Testis (tissue), 3 donors: ENCODE measurements around the gene HNMT. TPM values are rescaled to one million over a fixed set of nuclear protein-coding genes. Genes with fewer than 3 reads are reported as not detected.

Source experiments
- DNase-seq: peaks from one replicate; pipeline ENCODE4 v3.0.0-alpha.2; 2019
- H3K27ac ChIP-seq, 2 donors: fragments of 200-600 bp; sonication (generic); one replicate each; pipeline ENCODE4 v1.5.1; 2019
- H3K27me3 ChIP-seq: fragments of 200-600 bp; sonication (generic); one replicate; pipeline ENCODE4 v1.5.1; 2019
- H3K36me3 ChIP-seq: fragments of 200-600 bp; sonication (generic); one replicate; pipeline ENCODE4 v1.5.1; 2017; ENCODE audit warnings: low read depth; ENCODE audit errors: missing control alignments
- H3K4me1 ChIP-seq: fragments of 200-600 bp; sonication (generic); one replicate; pipeline ENCODE4 v1.5.1; 2019
- H3K4me3 ChIP-seq, 2 donors: fragments of 200-600 bp; sonication (generic); one replicate each; pipeline ENCODE4 v1.5.1; 2017 to 2019
- H3K9me3 ChIP-seq: fragments of 200-600 bp; sonication (generic); one replicate; pipeline ENCODE4 v1.5.1; 2017
- CTCF ChIP-seq, 3 experiments: fragments of 450-650 bp in 2 of 3; fragments of 200-600 bp in 1 of 3; sonication (generic) in 1 of 3; IDR thresholded peaks; one replicate each; pipeline ENCODE4 v1.5.1; 2016 to 2019; ENCODE audit warnings: antibody characterized with exemption in 3 of 3, mild to moderate bottlenecking in 2 of 3, moderate library complexity in 1 of 3
- POLR2A ChIP-seq: fragments of 450-650 bp; IDR thresholded peaks from one replicate; pipeline ENCODE4 v1.6.1; 2017; ENCODE audit warnings: antibody characterized with exemption, mild to moderate bottlenecking, moderate library complexity
- WGBS, 2 donors: methylation state at CpG; one replicate each; pipeline ENCODE4 v1.1.5; 2018; 5-methylcytosine and 5-hydroxymethylcytosine counted together
- intact Hi-C: fragments of 100-400 bp; cut with DNase I; formaldehyde crosslinking; loops from one replicate; pipeline ENCODE4 v1.15.1; 2023; ENCODE audit warnings: low total_unique reads
- polyA plus RNA-seq: library from polyadenylated mRNA; stranded (reverse); fragments of 350-450 nt; fragmentation: Illumina TruSeq; extraction: RNeasy Lipid Tissue Mini Kit (QIAGEN cat#74804); gene quantifications from one replicate; pipeline ENCODE4 v1.2.3, GENCODE V29; 2014; ENCODE audit warnings: low read depth, low replicate concordance; ENCODE audit not compliant: insufficient read depth
- total RNA-seq, 2 donors: library from RNA; depleted of rRNA; stranded (reverse); fragments of >200 nt; gene quantifications; one replicate each; pipeline ENCODE4 v1.2.3, GENCODE V29; 2016

HNMT gene
- total and polyA plus RNA-seq, 3 donors from 2014 or later: 13.6 to 20.8 (median 15.7) TPM

DNA sequence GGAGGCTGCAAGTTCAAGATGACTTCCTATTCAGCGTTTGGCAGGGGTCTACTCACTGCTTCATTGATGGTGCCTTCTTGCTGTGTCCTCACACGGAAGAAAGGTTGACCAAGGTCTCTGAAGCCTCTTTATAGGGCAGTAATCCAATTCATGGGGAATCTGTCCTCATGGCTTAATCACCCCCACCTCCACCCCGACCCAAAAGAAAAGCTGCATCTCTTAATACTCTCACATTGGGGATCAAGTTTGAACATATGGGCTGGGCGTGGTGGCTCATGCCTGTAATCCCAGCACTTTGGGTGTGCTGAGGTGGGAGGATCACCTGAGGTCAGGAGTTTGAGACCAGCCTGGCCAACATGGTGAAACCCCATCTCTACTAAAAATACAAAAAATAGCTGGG lies 36.4 kb upstream of the HNMT start:
- Histone ChIP-seq H3K4me1 (no peaks in the 10 kb centered on the region), H3K27ac (no peak overlapping the region), H3K27me3 (no peaks in the 10 kb centered on the region), H3K4me3 (no peak overlapping the region), H3K36me3 (no peaks in the 10 kb centered on the region), H3K9me3 (no peaks in the 10 kb centered on the region)
- intact Hi-C loops: no loop called here
- no peak for TF ChIP-seq CTCF (IDR thresholded peaks at IDR 0.05)
- no peak for TF ChIP-seq POLR2A
- no peak for DNase-seq
- WGBS, 2 donors: 85 to 94% methylated on average over 4 of the region's 4 CpGs

GRCh38 chr2:137928547-137929518 lies 35.4 kb upstream of the HNMT start:
- Histone ChIP-seq H3K4me3 (no peak overlapping the region), H3K36me3 (no peaks in the 10 kb centered on the region), H3K4me1 (no peaks in the 10 kb centered on the region), H3K9me3 (no peaks in the 10 kb centered on the region), H3K27me3 (no peaks in the 10 kb centered on the region), H3K27ac (no peak overlapping the region)
- intact Hi-C loops: no loop called here
- no peak for TF ChIP-seq POLR2A
- no peak for TF ChIP-seq CTCF (IDR thresholded peaks at IDR 0.05)
- 73 to 80% methylated on average over 4 of the region's 4 CpGs for WGBS, 2 donors
- no peak for DNase-seq

DNA sequence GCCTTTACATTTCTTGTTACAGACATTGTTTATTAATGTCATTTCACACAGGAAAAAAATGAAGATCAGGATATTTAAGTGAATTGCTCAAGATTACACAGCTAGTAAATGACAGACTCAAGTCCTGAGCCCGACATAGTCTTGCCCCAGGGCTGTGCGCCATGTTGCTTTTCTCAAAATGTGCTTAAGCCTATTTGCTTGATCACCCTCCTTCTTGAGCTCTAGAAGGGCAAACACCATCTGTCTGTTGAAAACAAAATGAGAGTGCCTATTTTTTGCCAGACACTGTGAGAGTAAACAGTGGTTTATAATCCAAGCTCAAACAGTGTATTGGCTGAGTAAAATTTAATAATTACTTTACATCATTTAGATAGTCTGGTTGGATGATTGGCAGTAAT lies 34.8 kb upstream of the HNMT start:
- H3K9me3 ChIP-seq: no peaks in the 10 kb centered on the region
- H3K4me3 ChIP-seq: no peak overlapping the region
- H3K4me1 ChIP-seq: no peaks in the 10 kb centered on the region
- no peaks in the 10 kb centered on the region for H3K36me3 ChIP-seq
- WGBS, 2 donors: 70 to 77% methylated on average over 2 of the region's 2 CpGs
- no peak for TF ChIP-seq CTCF (IDR thresholded peaks at IDR 0.05)
- no peak for TF ChIP-seq POLR2A
- H3K27ac ChIP-seq: no peak overlapping the region
- DNase-seq: no peak
- intact Hi-C loops: no loop called here
- H3K27me3 ChIP-seq: no peaks in the 10 kb centered on the region

DNA sequence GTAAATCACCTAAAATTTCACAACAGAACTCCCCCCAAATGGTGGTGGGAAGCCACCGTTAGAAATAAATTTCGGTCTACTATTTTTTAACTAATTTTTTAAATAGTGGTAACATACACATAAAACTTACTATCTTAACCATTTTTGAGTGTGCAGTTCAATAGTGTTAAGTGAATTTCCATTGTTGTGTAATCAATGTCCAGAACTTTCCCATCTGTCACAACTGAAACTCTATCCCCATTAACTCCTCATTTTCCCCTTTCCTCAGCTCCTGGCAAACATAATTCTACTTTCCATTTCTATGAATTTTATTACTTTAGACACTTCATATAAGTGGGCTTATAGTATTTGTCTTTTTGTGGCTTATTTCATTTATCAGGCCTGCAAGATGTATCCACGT lies 34.1 kb upstream of the HNMT start:
- Histone ChIP-seq H3K27ac (no peak overlapping the region), H3K4me3 (no peak overlapping the region), H3K36me3 (no peaks in the 10 kb centered on the region), H3K27me3 (no peaks in the 10 kb centered on the region), H3K4me1 (no peaks in the 10 kb centered on the region), H3K9me3 (no peaks in the 10 kb centered on the region)
- TF ChIP-seq CTCF (IDR thresholded peaks at IDR 0.05): no peak
- TF ChIP-seq POLR2A: no peak
- 95% methylated on average over 3 of the region's 3 CpGs for WGBS, 2 donors
- DNase-seq: no peak
- intact Hi-C loops: no loop called here

DNA sequence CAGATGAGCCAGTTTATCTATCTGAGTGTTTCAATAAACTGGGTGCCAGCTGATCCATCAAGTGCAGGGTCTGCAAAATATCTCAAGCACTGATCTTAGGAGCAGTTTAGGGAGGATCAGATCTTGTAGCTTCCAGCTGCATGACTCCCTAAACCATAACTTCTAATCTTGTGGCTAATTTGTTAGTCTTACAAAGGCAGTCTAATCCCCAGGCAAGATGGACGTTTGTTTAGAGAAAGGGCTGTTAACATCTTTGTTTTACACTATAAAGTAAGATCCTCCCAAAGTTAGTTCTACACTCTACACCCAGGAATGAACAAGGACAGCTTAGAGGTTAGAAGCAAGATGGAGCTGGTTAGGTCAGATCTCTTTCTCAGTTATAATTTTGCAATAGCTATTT lies 28.7 kb upstream of the HNMT start:
- Histone ChIP-seq H3K9me3 (no peaks in the 10 kb centered on the region), H3K27ac (no peak overlapping the region), H3K4me3 (no peak overlapping the region), H3K36me3 (no peaks in the 10 kb centered on the region), H3K4me1 (no peaks in the 10 kb centered on the region), H3K27me3 (no peaks in the 10 kb centered on the region)
- intact Hi-C loops: no loop called here
- no peak for DNase-seq
- 79 to 88% methylated on average over 1 of the region's 1 CpG for WGBS, 2 donors
- TF ChIP-seq POLR2A: no peak
- TF ChIP-seq CTCF (IDR thresholded peaks at IDR 0.05): no peak
